Brain microvascular endothelial cell (primary cell): ENCODE data around the gene SLC41A1.
A peak's percentile ranks its signal among the peaks of the same experiment; 100 is the strongest.

Source experiments
- DNase-seq: peaks from one replicate; pipeline ENCODE4 v3.0.0-alpha.2; 2020
- H3K27ac ChIP-seq: fragments of 250-450 bp; sonication (Bioruptor Pico); 2 replicates; pipeline ENCODE4 v1.5.1; 2020; ENCODE audit warnings: mild to moderate bottlenecking, moderate library complexity
- H3K27me3 ChIP-seq: fragments of 250-450 bp; sonication (Bioruptor Pico); replicated peaks from 2 replicates; pipeline ENCODE4 v1.5.1; 2020; ENCODE audit warnings: mild to moderate bottlenecking
- H3K36me3 ChIP-seq: fragments of 250-450 bp; sonication (Bioruptor Pico); replicated peaks from 2 replicates; pipeline ENCODE4 v1.5.1; 2020; ENCODE audit warnings: mild to moderate bottlenecking
- H3K4me3 ChIP-seq: 2 replicates; pipeline ENCODE4 v1.5.1; 2011; ENCODE audit warnings: low read depth, mild to moderate bottlenecking, control low read depth, low read length, moderate library complexity
- in situ Hi-C: cut with HindIII; loops from 2 replicates; pipeline ENCODE4 v1.10.0; 2017; ENCODE audit warnings: low sequenced_read_pairs, low pct_ligation_motif_present
- TF ChIP-seq, protein P1 (sequence below): IDR thresholded peaks from 2 replicates; pipeline ENCODE4 v1.5.1; 2011; ENCODE audit warnings: low read depth, mild to moderate bottlenecking, moderate library complexity, low read length, control low read depth, inconsistent platforms; ENCODE audit errors: missing control alignments

Gene SLC41A1

DNA sequence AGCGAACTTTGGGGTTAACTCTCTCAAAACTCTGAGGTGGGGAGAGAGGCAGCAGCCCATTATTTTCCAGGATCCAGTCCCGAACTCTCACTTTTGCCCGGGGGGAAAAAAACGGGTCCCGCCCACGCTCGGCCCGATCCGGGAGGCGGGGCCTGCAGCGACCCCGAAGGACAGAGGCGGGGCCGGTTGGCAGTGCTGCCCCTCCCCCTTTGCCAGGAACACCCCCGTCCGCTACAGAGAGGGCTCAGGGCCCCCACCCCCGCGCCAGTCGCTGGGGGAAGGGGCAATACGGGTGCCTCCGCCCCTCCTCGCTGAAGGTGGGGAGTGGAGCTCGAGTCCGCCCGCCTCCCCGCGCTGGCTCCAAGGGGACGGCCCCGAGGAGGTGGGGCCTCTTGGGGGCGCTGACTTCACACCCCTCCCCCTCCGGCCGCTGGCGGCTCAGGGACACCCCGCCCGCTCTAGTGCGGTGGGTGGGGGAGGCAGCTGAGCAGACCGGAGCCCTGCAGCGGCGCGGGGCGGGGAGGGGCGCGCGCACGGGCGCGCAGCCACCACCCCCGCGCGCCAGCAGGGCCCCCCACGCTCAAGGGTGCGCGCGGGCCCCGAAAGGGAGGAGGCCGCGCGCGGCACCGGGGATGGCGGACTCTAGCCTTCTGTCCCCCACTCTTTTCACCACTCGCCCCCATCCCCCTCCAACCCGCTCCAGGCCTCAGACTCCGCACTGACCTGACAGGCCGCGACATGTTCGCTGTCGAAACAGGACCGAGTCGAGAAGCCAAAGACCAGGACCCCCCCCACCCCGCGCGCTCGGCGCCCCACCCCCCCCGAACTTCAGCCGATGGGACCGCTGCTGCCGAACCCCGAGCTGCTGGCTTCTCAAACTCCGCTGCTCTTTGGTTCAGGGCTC, 63.5 kb downstream of the SLC41A1 start:
- TF ChIP-seq, protein P1, sequence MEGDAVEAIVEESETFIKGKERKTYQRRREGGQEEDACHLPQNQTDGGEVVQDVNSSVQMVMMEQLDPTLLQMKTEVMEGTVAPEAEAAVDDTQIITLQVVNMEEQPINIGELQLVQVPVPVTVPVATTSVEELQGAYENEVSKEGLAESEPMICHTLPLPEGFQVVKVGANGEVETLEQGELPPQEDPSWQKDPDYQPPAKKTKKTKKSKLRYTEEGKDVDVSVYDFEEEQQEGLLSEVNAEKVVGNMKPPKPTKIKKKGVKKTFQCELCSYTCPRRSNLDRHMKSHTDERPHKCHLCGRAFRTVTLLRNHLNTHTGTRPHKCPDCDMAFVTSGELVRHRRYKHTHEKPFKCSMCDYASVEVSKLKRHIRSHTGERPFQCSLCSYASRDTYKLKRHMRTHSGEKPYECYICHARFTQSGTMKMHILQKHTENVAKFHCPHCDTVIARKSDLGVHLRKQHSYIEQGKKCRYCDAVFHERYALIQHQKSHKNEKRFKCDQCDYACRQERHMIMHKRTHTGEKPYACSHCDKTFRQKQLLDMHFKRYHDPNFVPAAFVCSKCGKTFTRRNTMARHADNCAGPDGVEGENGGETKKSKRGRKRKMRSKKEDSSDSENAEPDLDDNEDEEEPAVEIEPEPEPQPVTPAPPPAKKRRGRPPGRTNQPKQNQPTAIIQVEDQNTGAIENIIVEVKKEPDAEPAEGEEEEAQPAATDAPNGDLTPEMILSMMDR = no peak
- H3K27me3 ChIP-seq = no peaks in the 10 kb centered on the region
- in situ Hi-C loops = no loop called here

DNA sequence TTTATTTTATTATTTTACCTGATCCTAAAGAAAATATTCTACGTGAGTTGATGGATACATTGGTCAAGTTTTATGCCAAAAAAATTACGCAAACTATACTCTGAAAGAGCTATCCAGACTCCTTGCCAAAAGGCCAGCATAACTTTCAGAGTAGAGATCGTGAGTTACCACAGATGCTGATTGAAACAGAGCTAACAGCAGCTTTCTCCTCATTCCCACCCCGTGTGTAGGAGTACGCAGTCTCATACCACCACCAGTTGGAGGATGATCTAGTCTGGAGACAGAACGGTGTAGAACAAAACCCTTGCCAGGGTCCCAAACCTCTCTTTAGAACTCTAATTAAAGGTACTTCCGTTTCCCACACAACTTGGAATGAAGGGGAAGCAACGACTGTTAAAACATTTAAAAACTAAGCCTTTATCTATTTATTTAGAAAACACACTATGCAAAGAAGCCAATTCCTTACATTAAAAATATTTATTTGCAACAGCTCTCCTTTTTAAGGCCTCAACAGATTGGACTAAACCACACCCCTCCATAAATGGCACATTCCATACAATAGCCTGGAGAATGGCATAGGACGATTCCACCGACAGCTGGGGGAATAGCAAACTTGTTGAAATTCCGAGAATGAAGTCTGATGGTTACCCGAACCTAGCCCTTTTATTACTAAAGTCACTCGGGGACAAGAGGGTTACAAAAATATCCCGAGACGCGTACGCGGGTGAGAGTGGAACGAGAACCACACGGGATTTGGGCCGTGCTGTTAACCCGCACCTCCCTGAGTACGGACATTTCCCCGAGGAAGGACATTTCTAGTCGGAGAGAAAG, 64.4 kb downstream of the SLC41A1 start:
- Histone ChIP-seq H3K27ac (peak overlapping the region; percentile 96), H3K4me3 (peak overlapping the region; percentile 72), H3K36me3 (no peaks in the 10 kb centered on the region), H3K27me3 (no peaks in the 10 kb centered on the region)
- TF ChIP-seq, protein P1 = no peak
- in situ Hi-C loops = no loop called here
- peak; percentile 76 for DNase-seq

More for the DNA sequence above, 63.5 kb downstream of the SLC41A1 start:
- no peaks in the 10 kb centered on the region for H3K36me3 ChIP-seq
- peak; percentile 94 for DNase-seq
- peak overlapping the region; percentile 96 for H3K27ac ChIP-seq
- peak overlapping the region; percentile 72 for H3K4me3 ChIP-seq

DNA sequence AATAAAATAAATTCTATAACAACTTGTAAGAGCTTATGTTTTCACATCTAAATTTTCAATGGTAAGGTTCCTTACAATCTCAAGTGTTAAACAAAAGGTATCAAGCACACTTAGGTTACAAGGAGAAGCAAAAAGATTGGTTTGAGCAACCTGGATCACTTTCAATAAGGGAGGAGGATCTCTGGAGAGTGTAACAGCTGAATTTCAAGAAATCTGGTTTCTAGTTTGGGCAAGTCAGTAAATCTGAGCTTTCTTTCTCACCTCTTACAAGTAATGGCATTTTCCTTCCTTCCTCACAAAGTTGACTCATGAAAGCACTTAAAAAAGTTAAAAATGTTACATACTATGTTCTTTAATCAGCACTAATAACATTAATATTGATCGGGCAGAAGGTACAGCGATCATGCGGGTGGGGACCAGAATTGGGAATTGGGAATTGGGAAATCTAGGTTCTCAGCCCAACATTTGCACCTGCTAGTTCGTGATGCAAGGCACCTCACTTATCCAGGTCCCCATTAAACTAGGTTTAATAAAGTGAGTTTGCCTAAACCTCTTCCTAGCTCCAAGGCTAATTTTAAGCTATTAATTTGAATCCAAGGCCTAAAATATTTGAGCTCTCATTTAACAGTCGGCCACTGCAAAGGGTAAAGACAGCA, 66.1 kb downstream of the SLC41A1 start:
- H3K36me3 ChIP-seq = no peaks in the 10 kb centered on the region
- TF ChIP-seq, protein P1 = no peak
- DNase-seq = no peak
- in situ Hi-C loops = no loop called here
- no peaks in the 10 kb centered on the region for H3K27me3 ChIP-seq
- H3K4me3 ChIP-seq = peak overlapping the region; percentile 9
- H3K27ac ChIP-seq = no peak overlapping the region

DNA sequence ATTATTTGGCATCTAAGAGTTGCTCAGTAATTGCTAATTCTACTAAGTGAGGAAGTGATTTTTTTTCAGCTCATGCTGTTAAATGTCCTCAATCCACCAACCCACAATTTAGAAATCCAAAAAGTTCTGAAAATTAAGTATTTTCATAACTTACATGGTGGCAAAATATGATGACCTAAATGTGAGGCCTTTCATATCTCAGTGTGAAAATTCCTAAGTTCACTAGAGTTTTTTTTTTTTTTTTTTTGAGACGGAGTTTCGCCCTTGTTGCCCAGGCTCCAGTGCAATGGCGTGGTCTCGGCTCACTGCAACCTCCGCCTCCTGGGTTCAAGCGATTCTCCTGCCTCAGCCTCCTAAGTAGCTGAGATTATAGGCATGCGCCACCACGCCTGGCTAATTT, 68.6 kb downstream of the SLC41A1 start:
- H3K27ac ChIP-seq = no peak overlapping the region
- in situ Hi-C loops = no loop called here
- DNase-seq = no peak
- no peak overlapping the region for H3K4me3 ChIP-seq
- H3K36me3 ChIP-seq = no peaks in the 10 kb centered on the region
- H3K27me3 ChIP-seq = no peaks in the 10 kb centered on the region
- TF ChIP-seq, protein P1 = no peak

DNA sequence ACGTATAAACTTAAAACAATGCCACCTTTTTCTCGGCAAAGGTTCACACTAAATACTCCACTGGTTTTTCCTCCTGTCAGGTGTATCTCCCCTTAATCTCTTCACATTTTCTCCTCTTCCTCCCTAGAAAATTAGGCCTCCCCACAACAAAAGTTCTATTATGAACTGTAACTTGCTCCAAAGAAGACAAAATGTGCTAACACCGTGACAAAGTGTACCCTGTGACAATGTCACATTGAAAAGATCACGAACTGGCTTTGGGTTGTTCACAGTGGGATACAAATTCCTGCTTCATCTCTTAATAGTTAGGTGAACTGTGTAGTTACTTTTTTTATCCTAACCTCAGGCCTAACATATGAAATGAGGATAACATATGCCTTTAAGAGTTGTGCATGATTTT, 69.0 kb downstream of the SLC41A1 start:
- in situ Hi-C loops = no loop called here
- peaks cover 2% of the 10 kb centered on the region for H3K36me3 ChIP-seq
- DNase-seq = no peak
- no peak overlapping the region for H3K4me3 ChIP-seq
- TF ChIP-seq, protein P1 = no peak
- no peaks in the 10 kb centered on the region for H3K27me3 ChIP-seq
- H3K27ac ChIP-seq = no peak overlapping the region
